ENCODE measurements around the gene NES. TPM values are rescaled to one million over a fixed set of nuclear protein-coding genes. Genes with fewer than 3 reads are reported as not detected.

The NES gene
- total RNA-seq, 1 donor from 2014 or later, result 74.1 TPM

DNA sequence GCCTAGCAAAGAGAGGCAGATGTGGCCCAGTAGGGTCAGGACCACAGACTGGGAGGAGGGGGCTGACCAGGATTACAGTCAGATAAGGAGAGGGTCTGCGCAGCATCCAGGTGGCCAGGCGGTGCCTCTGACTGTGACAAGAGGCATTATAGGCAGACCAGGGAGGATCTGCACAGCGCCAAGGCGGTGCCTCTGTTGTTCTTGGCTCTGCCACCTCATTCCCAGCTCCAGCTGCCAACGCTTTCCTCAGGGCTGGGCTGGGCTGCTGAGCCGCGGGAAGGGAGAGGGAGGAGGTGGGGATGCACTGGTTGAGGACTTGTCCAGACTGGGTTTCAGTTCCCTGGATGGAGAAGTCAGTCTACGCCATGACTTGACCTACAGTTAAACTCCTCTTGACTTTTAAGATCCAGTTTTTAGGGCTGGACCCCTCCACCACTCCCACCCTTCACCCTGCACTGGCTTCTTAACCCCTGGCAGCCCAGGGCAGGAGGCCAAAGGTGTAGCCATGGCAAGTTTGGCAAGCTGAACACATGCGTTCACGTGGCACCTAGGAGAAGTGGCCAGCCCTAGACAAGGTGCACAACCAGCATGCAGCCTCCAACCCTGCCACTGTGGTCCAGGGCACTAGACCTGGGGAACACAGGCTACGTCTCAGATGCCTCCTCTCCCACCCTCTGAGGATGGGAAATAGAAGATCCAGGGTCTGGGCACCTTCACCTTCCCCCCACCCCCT, 32.7 kb upstream of the NES start:
- peaks cover 5 to 32% of the 10 kb centered on the region in 2 donors for H3K4me1 ChIP-seq
- H3K9me3 ChIP-seq, result no peaks in the 10 kb centered on the region
- no peaks in the 10 kb centered on the region for H3K36me3 ChIP-seq
- TF ChIP-seq, protein P1, sequence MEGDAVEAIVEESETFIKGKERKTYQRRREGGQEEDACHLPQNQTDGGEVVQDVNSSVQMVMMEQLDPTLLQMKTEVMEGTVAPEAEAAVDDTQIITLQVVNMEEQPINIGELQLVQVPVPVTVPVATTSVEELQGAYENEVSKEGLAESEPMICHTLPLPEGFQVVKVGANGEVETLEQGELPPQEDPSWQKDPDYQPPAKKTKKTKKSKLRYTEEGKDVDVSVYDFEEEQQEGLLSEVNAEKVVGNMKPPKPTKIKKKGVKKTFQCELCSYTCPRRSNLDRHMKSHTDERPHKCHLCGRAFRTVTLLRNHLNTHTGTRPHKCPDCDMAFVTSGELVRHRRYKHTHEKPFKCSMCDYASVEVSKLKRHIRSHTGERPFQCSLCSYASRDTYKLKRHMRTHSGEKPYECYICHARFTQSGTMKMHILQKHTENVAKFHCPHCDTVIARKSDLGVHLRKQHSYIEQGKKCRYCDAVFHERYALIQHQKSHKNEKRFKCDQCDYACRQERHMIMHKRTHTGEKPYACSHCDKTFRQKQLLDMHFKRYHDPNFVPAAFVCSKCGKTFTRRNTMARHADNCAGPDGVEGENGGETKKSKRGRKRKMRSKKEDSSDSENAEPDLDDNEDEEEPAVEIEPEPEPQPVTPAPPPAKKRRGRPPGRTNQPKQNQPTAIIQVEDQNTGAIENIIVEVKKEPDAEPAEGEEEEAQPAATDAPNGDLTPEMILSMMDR (IDR thresholded peaks at IDR 0.05), result no peak
- intact Hi-C loops (cut with DNase I), result loop anchor here (5.0 kb wide), 1 partner anchor 57 kb away; the partner anchor contains the start of gene PRCC
- peak overlapping the region; percentile 53 to 76 for H3K27ac ChIP-seq
- H3K27me3 ChIP-seq, result no peaks in the 10 kb centered on the region
- no peak overlapping the region for H3K4me3 ChIP-seq
- DNase-seq (ENCODE audit: low spot score in 2 of 2), result peak; percentile 23 to 85

DNA sequence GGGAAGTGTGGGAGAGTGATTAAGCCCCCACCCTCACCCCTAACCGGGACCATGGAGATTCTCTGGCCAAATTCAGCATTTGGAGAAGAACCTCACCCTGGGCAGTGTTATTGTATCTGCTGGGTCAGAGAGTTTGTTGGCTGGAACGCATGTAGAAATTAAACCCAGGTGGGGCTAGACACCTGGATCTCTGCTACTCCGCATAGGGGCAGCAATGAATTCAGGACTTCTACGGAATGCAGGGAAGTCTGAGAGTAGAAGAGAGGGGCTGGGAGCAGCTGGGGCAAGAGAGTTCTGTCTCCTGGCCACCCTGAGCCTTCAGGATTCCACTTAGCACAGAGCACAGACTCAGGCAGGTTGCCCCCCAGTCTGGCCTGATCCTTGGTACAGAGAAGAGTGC, 31.8 kb upstream of the NES start:
- DNase-seq (ENCODE audit: low spot score in 2 of 2), result no peak
- no peaks in the 10 kb centered on the region for H3K9me3 ChIP-seq
- H3K27ac ChIP-seq, result peak overlapping the region; percentile 53 to 76
- H3K4me1 ChIP-seq, result peaks cover 10 to 38% of the 10 kb centered on the region in 2 donors
- H3K36me3 ChIP-seq, result no peaks in the 10 kb centered on the region
- intact Hi-C loops (cut with DNase I), result loop anchor here (5.0 kb wide), 1 partner anchor 58 kb away; the partner anchor contains the start of gene PRCC
- no peaks in the 10 kb centered on the region for H3K27me3 ChIP-seq
- H3K4me3 ChIP-seq, result no peak overlapping the region
- TF ChIP-seq, protein P1 (IDR thresholded peaks at IDR 0.05), result no peak

DNA sequence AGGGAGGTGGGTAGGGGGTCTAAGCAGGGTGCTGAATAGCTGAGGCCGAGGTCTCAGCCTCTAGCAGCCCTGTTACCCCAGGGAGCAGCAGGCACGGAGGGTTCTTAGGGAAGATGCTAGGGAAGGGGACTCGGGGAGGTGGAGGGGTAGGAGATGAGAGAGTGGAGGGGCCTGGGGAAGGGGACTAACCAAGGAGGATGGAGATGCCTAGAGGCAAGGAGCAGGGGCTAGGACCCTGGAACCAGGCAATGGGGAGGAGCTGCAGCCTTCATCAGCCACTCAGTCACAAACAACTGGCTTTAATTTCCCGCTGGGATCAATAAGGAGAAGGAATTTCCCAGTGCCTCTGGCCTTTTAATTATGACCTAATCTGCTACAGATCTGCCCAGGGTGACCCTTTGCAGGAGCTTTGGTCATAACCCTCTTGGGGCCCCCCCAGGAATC, 31.0 kb upstream of the NES start:
- intact Hi-C loops (cut with DNase I), result loop anchor here (5.0 kb wide), 1 partner anchor 59 kb away; the partner anchor contains the start of gene PRCC
- Histone ChIP-seq H3K9me3 (no peaks in the 10 kb centered on the region), H3K36me3 (no peaks in the 10 kb centered on the region), H3K27ac (peak overlapping the region; percentile 60 to 76), H3K4me3 (no peak overlapping the region), H3K4me1 (peaks cover 10 to 38% of the 10 kb centered on the region in 2 donors), H3K27me3 (no peaks in the 10 kb centered on the region)
- TF ChIP-seq, protein P1 (IDR thresholded peaks at IDR 0.05), result no peak
- DNase-seq (ENCODE audit: low spot score in 2 of 2), result no peak

DNA sequence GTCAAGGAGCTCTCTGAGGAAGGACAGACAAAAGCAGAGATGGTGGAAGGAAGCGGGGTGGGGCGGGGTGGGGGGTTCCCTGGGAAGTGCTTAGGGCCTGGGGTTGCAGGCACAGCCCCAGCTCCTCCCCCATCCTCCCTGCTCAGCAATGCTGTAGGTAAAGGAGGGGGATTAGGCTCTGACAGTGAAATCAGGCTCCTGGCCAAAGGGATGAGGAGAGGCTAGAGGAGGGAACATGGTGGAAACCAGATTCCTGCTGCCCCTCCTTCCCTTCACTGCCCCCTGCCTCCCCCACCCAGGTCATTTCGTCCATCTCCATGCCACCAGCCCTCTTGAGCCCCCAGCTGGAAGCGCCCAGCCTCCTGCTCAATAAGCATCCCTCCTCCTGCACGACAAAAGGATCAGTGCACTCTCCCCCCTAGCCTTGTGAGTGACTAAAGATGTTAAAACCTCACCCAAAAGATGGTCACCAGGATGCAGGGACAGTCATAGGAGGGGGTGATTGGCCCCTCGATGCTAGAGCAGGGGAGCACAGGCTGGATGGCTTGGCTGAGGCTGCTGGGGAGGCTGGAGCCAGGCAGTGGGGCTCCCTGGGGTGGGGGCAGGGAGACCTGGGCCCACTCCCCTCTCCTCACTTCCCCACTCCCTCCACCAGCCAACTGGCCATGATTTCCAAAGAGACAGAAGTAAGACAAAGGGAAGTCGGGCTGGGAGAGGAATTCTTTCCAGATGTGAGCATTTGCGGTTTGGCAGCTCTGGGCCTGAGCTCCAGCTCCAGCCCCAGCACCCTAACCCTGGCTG, 30.4 kb upstream of the NES start:
- Histone ChIP-seq H3K27ac (peak overlapping the region; percentile 69 to 76), H3K4me1 (peaks cover 10 to 38% of the 10 kb centered on the region in 2 donors), H3K4me3 (no peak overlapping the region), H3K27me3 (no peaks in the 10 kb centered on the region), H3K36me3 (no peaks in the 10 kb centered on the region), H3K9me3 (no peaks in the 10 kb centered on the region)
- no peak for DNase-seq (ENCODE audit: low spot score in 2 of 2)
- intact Hi-C loops (cut with DNase I), result loop anchor here (5.0 kb wide), 1 partner anchor 60 kb away; the partner anchor contains the start of gene PRCC
- TF ChIP-seq, protein P1 (IDR thresholded peaks at IDR 0.05), result no peak

DNA sequence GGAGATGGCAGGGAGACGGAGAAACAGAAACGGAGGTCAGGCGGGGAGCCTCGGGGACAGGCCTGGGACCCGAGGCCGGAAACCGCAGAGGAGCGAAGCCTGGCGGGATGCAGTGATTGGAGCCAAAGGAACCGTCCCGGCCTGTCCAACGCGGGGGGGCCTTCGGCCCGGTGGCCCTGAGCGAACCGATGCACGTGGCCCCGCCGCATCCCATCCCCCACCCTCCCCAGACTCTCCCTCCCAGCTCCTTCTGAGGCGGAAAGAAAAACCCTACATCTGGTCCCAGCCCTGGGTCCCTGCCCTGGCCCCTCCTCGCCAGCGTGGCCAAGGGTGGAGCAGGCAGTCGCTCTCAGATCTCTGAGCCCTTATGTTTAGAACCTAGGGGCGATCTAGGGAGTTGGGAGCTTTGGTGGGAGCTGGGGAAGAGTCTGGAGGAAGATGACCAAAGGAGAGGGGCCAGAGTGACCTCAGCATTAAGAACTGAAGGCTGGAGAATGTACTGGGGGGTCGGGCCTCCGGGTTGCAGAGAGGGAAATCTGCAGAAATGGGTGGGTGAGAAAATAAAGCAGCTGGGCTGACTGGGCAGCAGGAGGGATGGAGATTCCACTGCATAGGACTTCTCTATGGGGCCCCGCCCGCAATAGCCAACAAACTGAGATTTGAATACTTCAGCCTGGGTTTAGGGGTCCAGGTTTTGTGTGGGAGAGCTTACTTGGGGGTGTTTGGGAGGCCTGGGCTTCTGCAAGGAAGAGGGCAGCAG, 29.6 kb upstream of the NES start:
- peak in 1 of 2 donors; percentile 79 for DNase-seq (ENCODE audit: low spot score in 2 of 2)
- TF ChIP-seq, protein P1 (IDR thresholded peaks at IDR 0.05), result no peak
- intact Hi-C loops (cut with DNase I), result loop anchor here (1.0 to 5.0 kb wide), 2 partner anchors 18 to 60 kb away; partner anchors contain the start of gene PRCC
- Histone ChIP-seq H3K4me3 (peak overlapping the region; percentile 58 to 69), H3K27me3 (no peaks in the 10 kb centered on the region), H3K27ac (peak overlapping the region; percentile 69 to 76), H3K36me3 (no peaks in the 10 kb centered on the region), H3K4me1 (peaks cover 10 to 38% of the 10 kb centered on the region in 2 donors), H3K9me3 (no peaks in the 10 kb centered on the region)
